ENCODE data around the gene VENTX. TPM values are rescaled to one million over a fixed set of nuclear protein-coding genes. Genes with fewer than 3 reads are reported as not detected.

Gene VENTX
- total and polyA plus RNA-seq, 2 donors: 0.09 to 1.5 TPM

DNA sequence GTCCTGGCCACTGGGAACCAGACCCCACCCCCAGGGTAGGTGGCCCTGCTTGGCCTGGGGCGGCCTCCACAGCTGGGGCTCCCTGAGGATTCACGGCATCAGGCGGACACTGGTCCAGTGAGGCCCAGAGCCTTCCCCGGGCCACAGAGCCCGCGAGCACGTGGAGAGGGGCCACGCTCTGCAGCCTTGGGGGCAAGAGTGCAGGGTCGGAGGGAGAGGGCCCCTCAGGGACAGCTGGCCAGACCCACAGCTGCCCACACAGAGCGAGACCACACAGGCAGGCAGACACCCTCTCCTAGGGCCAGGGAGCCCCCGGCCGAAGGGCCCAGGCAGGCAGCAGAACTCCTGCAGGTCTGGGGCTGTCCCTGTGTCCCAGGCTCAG, 10.7 kb downstream of the VENTX start:
- Histone ChIP-seq H3K36me3 (ENCODE audit: control insufficient read depth in 2 of 2, insufficient read depth in 2 of 2, low read length in 1 of 2) (no peaks in the 10 kb centered on the region), H3K4me3 (ENCODE audit: low read length in 2 of 2) (no peak overlapping the region), H3K27me3 (ENCODE audit: control insufficient read depth in 2 of 2, insufficient read depth in 1 of 2, low read length in 1 of 2) (peaks cover 0 to 15% of the 10 kb centered on the region in 2 donors), H3K9me3 (ENCODE audit: control insufficient read depth in 2 of 2, insufficient read depth in 1 of 2, low read length in 1 of 2) (peaks cover 0 to under 1% of the 10 kb centered on the region in 2 donors), H3K4me1 (ENCODE audit: control insufficient read depth in 2 of 2, insufficient read depth in 2 of 2, low read length in 2 of 2) (no peaks in the 10 kb centered on the region), H3K27ac (ENCODE audit: low read depth in 1 of 2, low read length in 1 of 2) (no peak overlapping the region)
- DNase-seq (ENCODE audit: low read depth in 6 of 9, low spot score in 9 of 9): no peak
- WGBS: 96% methylated on average over 12 of the region's 12 CpGs

DNA sequence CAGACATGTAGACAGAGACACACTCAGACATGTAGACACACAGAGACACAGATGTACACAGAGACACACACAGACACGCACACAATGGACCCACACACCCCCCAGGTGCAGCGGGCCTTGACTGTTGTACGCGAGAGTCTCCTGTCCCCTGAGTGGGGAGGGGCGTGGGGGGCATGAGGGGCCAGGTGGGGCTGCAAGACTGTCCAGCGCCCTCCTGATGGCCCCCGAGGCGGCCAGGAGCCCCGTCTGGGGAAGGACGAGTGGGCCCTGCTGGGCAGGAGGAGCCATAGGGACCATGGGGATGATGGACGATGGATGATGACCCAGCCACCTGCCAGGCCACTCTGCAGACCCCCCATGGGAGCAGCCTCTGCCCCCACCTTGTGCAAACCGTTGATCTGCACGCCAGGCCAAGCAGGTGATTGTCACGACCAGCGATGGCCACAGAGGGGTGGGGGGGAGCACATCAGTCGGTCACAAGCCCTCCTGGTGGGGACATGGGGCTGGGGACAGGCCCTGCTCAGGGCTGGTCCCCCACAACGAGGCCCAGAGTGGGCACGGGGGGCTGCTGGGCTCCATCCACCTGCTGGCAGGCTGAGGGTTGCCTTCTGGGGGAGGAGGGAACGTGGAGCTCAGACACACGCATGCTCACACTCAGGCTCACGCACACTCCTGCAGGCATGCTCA, 11.6 kb downstream of the VENTX start:
- no peak overlapping the region for H3K4me3 ChIP-seq (ENCODE audit: low read length in 2 of 2)
- 80% methylated on average over 21 of the region's 21 CpGs for WGBS
- H3K27ac ChIP-seq (ENCODE audit: low read depth in 1 of 2, low read length in 1 of 2): no peak overlapping the region
- DNase-seq (ENCODE audit: low read depth in 6 of 9, low spot score in 9 of 9): no peak
- no peaks in the 10 kb centered on the region for H3K9me3 ChIP-seq (ENCODE audit: control insufficient read depth in 2 of 2, insufficient read depth in 1 of 2, low read length in 1 of 2)
- no peaks in the 10 kb centered on the region for H3K36me3 ChIP-seq (ENCODE audit: control insufficient read depth in 2 of 2, insufficient read depth in 2 of 2, low read length in 1 of 2)
- H3K4me1 ChIP-seq (ENCODE audit: control insufficient read depth in 2 of 2, insufficient read depth in 2 of 2, low read length in 2 of 2): no peaks in the 10 kb centered on the region
- peaks cover 0 to 9% of the 10 kb centered on the region in 2 donors for H3K27me3 ChIP-seq (ENCODE audit: control insufficient read depth in 2 of 2, insufficient read depth in 1 of 2, low read length in 1 of 2)

DNA sequence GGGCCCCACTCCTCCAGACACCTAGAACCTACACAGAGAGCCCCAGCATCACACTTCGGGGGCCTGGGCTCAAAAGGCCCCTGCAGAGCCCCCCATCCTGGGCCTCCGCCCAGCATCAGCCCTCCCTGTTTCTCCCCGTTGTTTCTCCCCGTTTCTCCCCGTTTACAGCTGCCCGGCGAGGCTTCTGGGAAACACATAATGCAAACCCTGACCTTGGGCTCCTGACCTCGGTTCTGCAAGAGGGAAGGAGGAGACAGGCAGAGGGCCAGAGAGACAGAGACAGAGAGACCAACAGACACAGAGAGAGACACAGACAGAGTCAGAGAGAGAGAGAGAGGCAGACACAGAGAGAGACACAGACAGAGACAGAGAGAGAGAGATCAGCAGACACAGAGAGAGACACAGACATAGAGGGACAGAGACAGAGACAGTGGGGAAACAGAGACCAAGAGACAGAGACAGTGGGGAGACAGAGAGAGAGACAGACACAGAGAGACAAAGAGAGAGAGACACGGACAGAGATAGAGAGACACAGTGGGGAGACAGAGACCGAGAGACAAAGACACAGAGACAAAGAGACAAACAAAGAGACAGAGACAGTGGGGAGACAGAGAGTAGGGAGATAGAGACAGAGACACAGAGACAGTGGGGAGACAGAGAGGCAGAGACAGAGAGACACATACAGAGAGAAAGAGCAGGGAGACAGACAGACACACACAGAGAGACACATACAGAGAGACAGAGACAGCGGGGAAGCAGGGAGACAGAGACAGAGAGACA, 12.5 kb downstream of the VENTX start:
- H3K4me1 ChIP-seq (ENCODE audit: control insufficient read depth in 2 of 2, insufficient read depth in 2 of 2, low read length in 2 of 2): no peaks in the 10 kb centered on the region
- H3K9me3 ChIP-seq (ENCODE audit: control insufficient read depth in 2 of 2, insufficient read depth in 1 of 2, low read length in 1 of 2): no peaks in the 10 kb centered on the region
- H3K4me3 ChIP-seq (ENCODE audit: low read length in 2 of 2): no peak overlapping the region
- H3K27ac ChIP-seq (ENCODE audit: low read depth in 1 of 2, low read length in 1 of 2): no peak overlapping the region
- no peak for DNase-seq (ENCODE audit: low read depth in 6 of 9, low spot score in 9 of 9)
- 94% methylated on average over 11 of the region's 11 CpGs for WGBS
- H3K36me3 ChIP-seq (ENCODE audit: control insufficient read depth in 2 of 2, insufficient read depth in 2 of 2, low read length in 1 of 2): no peaks in the 10 kb centered on the region
- peaks cover 0 to 9% of the 10 kb centered on the region in 2 donors for H3K27me3 ChIP-seq (ENCODE audit: control insufficient read depth in 2 of 2, insufficient read depth in 1 of 2, low read length in 1 of 2)

DNA sequence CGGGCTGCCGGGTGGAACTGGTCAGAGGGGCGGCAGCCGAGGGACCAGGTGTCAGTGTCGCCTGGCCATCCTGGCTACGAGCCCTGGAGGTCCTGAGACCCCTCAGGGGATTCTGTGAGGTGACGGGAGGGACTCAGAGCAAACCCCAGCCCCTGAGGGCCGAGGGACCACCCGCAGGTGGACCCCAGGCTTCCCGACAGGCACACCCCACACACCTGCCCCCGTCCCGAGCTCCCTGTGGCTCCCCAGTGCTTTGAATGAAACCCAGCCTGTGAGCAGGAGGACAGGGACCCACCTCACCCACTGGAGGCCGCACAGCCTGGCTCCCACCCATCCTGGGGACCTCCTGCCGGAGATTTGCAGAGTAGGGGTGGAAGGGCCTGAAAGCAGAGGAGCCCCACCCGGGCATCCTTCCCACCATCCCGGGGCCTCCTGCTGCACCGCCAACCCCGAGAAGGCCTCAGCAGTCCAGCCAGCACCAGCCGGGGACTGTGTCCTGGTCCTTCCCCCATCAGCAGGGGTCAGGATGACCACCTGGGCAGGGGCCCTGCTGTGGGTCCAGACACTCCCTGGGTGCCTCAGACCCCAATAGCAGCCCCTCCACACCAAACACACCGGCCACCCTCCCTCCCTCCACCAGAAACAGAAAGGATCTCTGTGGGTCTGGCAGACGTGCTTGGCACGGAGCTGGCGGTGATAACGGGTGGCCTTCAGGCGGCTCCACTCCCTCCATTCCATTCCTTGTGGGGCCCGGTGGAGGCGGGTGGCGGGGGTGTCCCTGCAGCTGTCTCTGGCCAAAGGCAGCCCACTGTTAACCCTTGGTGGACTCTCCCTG, 13.9 kb downstream of the VENTX start:
- Histone ChIP-seq H3K27ac (ENCODE audit: low read depth in 1 of 2, low read length in 1 of 2) (no peak overlapping the region), H3K4me1 (ENCODE audit: control insufficient read depth in 2 of 2, insufficient read depth in 2 of 2, low read length in 2 of 2) (no peaks in the 10 kb centered on the region), H3K36me3 (ENCODE audit: control insufficient read depth in 2 of 2, insufficient read depth in 2 of 2, low read length in 1 of 2) (no peaks in the 10 kb centered on the region), H3K27me3 (ENCODE audit: control insufficient read depth in 2 of 2, insufficient read depth in 1 of 2, low read length in 1 of 2) (peaks cover 0 to 19% of the 10 kb centered on the region in 2 donors), H3K4me3 (ENCODE audit: low read length in 2 of 2) (no peak overlapping the region), H3K9me3 (ENCODE audit: control insufficient read depth in 2 of 2, insufficient read depth in 1 of 2, low read length in 1 of 2) (no peaks in the 10 kb centered on the region)
- DNase-seq (ENCODE audit: low read depth in 6 of 9, low spot score in 9 of 9): no peak
- WGBS: 88% methylated on average over 28 of the region's 28 CpGs

DNA sequence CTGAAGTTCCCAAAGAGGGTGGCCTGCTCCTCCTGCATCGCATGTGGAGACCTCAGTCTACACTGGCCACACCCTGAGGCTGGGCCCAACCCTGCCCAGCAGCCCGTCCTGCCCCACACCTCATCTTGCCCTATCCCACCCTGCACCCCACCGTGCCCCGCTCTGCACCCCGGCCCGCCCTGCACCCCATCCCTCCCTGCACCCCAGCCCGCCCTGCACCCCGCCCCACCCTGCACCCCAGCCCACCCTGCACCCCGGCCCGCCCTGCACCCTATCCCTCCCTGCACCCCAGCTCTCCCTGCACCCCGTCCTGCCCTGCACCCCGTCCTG, 14.5 kb downstream of the VENTX start:
- WGBS: 97% methylated on average over 12 of the region's 12 CpGs

DNA sequence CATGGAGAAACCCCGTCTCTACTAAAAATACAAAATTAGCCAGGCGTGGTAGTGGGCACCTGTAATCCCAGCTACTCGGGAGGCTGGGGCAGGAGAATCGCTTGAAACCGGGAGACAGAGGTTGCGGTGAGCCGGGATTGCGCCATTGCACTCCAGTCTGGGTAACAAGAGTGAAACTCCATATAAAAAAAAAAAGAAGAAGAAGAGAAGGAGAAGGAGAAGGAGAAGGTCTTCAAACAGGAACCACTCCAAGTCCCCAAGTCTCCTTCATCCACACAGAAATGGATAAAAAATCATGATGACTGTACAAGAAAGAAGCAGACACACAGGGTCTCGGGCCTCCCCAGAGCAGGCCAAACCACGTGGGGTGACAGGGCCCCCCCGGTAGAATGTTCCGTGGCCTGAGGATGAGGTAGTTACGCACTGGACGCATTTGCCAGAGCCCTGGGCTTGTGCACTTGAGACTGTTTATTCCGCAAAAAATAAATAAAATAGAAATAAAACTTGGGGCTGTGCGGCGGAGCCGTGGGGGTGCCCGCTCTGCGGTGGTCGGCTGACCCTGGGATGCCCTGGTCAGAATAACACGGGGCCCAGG, 15.8 kb downstream of the VENTX start:
- WGBS: 95% methylated on average over 22 of the region's 22 CpGs

More for the DNA sequence above, 14.5 kb downstream of the VENTX start:
- Histone ChIP-seq H3K4me1 (ENCODE audit: control insufficient read depth in 2 of 2, insufficient read depth in 2 of 2, low read length in 2 of 2) (peaks cover 0 to 1% of the 10 kb centered on the region in 2 donors), H3K4me3 (ENCODE audit: low read length in 2 of 2) (no peak overlapping the region), H3K9me3 (ENCODE audit: control insufficient read depth in 2 of 2, insufficient read depth in 1 of 2, low read length in 1 of 2) (no peaks in the 10 kb centered on the region), H3K36me3 (ENCODE audit: control insufficient read depth in 2 of 2, insufficient read depth in 2 of 2, low read length in 1 of 2) (no peaks in the 10 kb centered on the region), H3K27me3 (ENCODE audit: control insufficient read depth in 2 of 2, insufficient read depth in 1 of 2, low read length in 1 of 2) (peaks cover 0 to 24% of the 10 kb centered on the region in 2 donors), H3K27ac (ENCODE audit: low read depth in 1 of 2, low read length in 1 of 2) (no peak overlapping the region)
- no peak for DNase-seq (ENCODE audit: low read depth in 6 of 9, low spot score in 9 of 9)

DNA sequence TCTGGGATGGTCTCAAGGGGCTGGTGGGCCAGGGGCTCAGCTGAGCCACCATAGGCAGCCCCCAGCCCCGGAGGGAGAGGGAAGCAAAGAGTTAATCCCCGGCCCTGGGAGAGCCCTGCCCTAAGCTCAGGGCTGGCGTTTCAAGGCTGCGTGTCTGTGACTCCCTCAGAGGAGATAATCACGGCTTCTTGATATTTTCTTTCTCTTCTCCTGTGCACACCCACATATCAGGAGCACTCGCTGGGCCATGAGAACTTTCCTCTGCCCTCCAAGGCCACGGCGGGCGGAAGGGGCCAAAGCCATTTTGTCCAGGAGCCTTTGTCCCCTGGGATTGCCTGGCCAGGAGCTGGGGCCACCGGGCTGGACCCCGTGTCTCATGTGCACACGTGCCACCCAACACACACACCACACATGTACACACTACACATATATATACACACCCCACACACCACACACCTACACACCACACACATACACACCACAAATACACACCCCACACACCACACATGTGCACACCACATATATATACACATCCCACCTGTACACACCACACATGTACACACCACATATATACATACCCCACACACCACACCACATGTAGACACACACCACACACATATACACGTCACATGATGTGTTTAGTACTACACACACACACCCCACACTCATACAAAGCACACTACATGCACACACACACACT, 16.9 kb downstream of the VENTX start:
- H3K27me3 ChIP-seq (ENCODE audit: control insufficient read depth in 2 of 2, insufficient read depth in 1 of 2, low read length in 1 of 2): peaks cover 0 to 46% of the 10 kb centered on the region in 2 donors
- no peak overlapping the region for H3K4me3 ChIP-seq (ENCODE audit: low read length in 2 of 2)
- H3K9me3 ChIP-seq (ENCODE audit: control insufficient read depth in 2 of 2, insufficient read depth in 1 of 2, low read length in 1 of 2): no peaks in the 10 kb centered on the region
- H3K27ac ChIP-seq (ENCODE audit: low read depth in 1 of 2, low read length in 1 of 2): no peak overlapping the region
- 88% methylated on average over 13 of the region's 13 CpGs for WGBS
- peaks cover 22 to 25% of the 10 kb centered on the region in 2 donors for H3K4me1 ChIP-seq (ENCODE audit: control insufficient read depth in 2 of 2, insufficient read depth in 2 of 2, low read length in 2 of 2)
- DNase-seq (ENCODE audit: low read depth in 6 of 9, low spot score in 9 of 9): no peak
- H3K36me3 ChIP-seq (ENCODE audit: control insufficient read depth in 2 of 2, insufficient read depth in 2 of 2, low read length in 1 of 2): no peaks in the 10 kb centered on the region

More for the DNA sequence above, 15.8 kb downstream of the VENTX start:
- Histone ChIP-seq H3K9me3 (ENCODE audit: control insufficient read depth in 2 of 2, insufficient read depth in 1 of 2, low read length in 1 of 2) (no peaks in the 10 kb centered on the region), H3K4me1 (ENCODE audit: control insufficient read depth in 2 of 2, insufficient read depth in 2 of 2, low read length in 2 of 2) (peaks cover 12 to 14% of the 10 kb centered on the region in 2 donors), H3K27ac (ENCODE audit: low read depth in 1 of 2, low read length in 1 of 2) (no peak overlapping the region), H3K27me3 (ENCODE audit: control insufficient read depth in 2 of 2, insufficient read depth in 1 of 2, low read length in 1 of 2) (peaks cover 0 to 35% of the 10 kb centered on the region in 2 donors), H3K4me3 (ENCODE audit: low read length in 2 of 2) (no peak overlapping the region), H3K36me3 (ENCODE audit: control insufficient read depth in 2 of 2, insufficient read depth in 2 of 2, low read length in 1 of 2) (no peaks in the 10 kb centered on the region)
- DNase-seq (ENCODE audit: low read depth in 6 of 9, low spot score in 9 of 9): no peak

DNA sequence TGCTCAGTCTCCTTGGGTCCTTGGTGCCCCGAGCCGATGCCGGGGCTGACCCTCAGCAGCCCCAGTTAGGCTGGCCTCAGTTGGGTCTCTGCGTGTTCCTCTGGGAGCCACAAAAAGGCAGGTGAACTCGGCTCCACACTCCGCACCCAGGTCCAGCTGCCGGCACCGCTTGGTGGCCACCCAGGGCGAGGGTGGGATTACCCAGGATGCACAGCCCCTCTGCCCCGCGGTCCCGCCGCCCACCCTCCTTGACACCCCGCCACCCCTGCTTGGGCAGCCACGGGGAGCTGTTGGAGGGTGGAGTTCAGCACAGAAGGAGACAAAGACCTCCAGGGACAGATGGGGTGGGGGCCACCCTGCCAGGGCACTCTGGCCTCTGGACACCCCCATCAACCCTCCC, 17.7 kb downstream of the VENTX start:
- 97% methylated on average over 15 of the region's 15 CpGs for WGBS
- DNase-seq (ENCODE audit: low read depth in 6 of 9, low spot score in 9 of 9): no peak
- H3K4me3 ChIP-seq (ENCODE audit: low read length in 2 of 2): no peak overlapping the region
- H3K4me1 ChIP-seq (ENCODE audit: control insufficient read depth in 2 of 2, insufficient read depth in 2 of 2, low read length in 2 of 2): peaks cover 24 to 32% of the 10 kb centered on the region in 2 donors
- H3K9me3 ChIP-seq (ENCODE audit: control insufficient read depth in 2 of 2, insufficient read depth in 1 of 2, low read length in 1 of 2): peaks cover 0 to 5% of the 10 kb centered on the region in 2 donors
- H3K27me3 ChIP-seq (ENCODE audit: control insufficient read depth in 2 of 2, insufficient read depth in 1 of 2, low read length in 1 of 2): peaks cover 0 to 46% of the 10 kb centered on the region in 2 donors
- H3K36me3 ChIP-seq (ENCODE audit: control insufficient read depth in 2 of 2, insufficient read depth in 2 of 2, low read length in 1 of 2): no peaks in the 10 kb centered on the region
- H3K27ac ChIP-seq (ENCODE audit: low read depth in 1 of 2, low read length in 1 of 2): no peak overlapping the region
